ENCODE results near the gene ADORA1. TPM values are rescaled to one million over a fixed set of nuclear protein-coding genes. Genes with fewer than 3 reads are reported as not detected.

ADORA1 gene
- total RNA-seq, 5 donors from 2014 or later (not counting 1 experiment from before 2014, with no cell fraction given): not detected

DNA sequence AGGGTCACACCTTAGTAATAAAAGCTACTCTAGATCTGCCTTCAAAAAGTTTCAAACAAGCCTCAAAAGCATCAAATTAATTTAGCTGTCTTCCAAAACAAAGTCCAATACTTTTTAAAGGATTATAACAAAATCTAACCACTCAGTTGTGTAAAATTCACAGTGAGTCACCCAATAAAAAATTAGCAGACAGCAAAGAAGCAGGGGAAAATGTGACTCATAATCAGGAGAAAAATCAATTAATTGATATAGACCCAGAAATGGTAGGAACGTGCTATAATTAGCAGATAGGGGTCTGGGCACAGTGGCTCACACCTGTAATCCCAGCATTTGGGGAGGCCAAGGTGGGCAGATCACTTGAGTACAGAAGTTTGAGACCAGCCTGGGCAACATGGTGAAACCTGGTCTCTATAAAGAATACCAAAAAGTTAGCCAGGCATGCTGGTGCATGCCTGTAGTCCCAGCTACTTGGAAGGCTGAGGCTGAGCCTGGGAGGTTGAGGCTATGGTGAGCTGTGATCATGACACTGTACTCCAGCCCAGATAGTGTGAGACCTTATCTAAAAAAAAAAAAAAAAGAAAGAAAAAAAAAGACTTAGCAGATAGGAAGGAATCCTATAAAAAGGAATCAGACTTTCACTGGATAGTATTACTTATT is 33.6 kb upstream of the ADORA1 start:
- H3K27me3 ChIP-seq (replicated peaks in 1 of 2; ENCODE audit: control insufficient read depth in 2 of 2, extremely low read depth in 1 of 2, insufficient read depth in 2 of 2, low read length in 1 of 2): peaks cover 0 to 26% of the 10 kb centered on the region in 2 experiments
- CTCF ChIA-PET: no interaction called here
- DNase-seq (no peak), ATAC-seq (replicated peaks in 1 of 4) (no peak)
- H3K4me1 ChIP-seq (ENCODE audit: control insufficient read depth in 1 of 2, extremely low read depth in 1 of 2, insufficient read depth in 2 of 2, low read length in 2 of 2): no peaks in the 10 kb centered on the region
- 60% methylated on average over 1 of the region's 1 CpG for WGBS (ENCODE audit: insufficient coverage)
- H3K4me3 ChIP-seq (ENCODE audit: control insufficient read depth in 1 of 2, extremely low read depth in 1 of 2, low read length in 1 of 2): no peak overlapping the region
- H3K36me3 ChIP-seq (ENCODE audit: control insufficient read depth in 2 of 2, extremely low read depth in 1 of 2, insufficient read depth in 1 of 2, low read length in 1 of 2): no peaks in the 10 kb centered on the region
- H3K27ac Mint-ChIP-seq: no peak overlapping the region
- POLR2A ChIA-PET: no interaction called here
- peaks cover 3% of the 10 kb centered on the region for H3K36me3 Mint-ChIP-seq
- no peak overlapping the region for H3K4me3 Mint-ChIP-seq
- H3K9me3 ChIP-seq: no peaks in the 10 kb centered on the region
- H3K27ac ChIP-seq (ENCODE audit: low read length): no peak overlapping the region
- H3K9me3 Mint-ChIP-seq: peaks cover 10 to 25% (median 24%) of the 10 kb centered on the region in 3 donors
- H3K4me1 Mint-ChIP-seq: no peaks in the 10 kb centered on the region
- H3K27me3 Mint-ChIP-seq: peaks cover 30 to 39% of the 10 kb centered on the region in 2 donors

DNA sequence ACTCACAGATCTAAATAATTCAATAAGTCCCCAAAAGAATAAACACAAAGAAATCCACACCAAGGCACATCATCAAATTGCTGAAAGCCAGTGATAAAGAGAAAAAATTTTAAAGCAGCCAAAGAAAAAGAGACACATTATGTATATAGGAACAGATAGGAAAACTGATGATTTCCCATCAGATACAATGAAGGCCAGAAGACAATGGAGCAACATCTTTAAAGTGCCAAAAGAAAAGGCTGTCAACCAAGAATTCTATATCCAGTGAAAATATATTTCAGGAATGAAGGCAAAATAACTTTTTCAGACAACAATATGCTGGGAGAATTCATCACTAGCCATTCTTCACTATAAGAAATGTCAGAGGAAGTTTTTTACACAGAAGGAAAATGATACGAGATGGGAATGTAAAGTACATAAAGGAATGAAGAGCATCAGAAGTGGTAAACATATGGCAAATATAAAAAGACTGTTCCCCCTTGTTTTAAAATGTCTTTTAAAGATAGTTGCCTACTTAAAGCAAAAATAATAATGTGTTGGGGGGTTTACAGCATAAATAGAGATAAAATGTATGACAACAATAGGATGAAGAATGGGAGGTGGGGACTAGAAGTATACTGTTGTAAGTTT is 32.4 kb upstream of the ADORA1 start:
- WGBS (ENCODE audit: insufficient coverage): no CpG with 5 or more reads among the region's 1 CpG
- no peak overlapping the region for H3K4me3 ChIP-seq (ENCODE audit: control insufficient read depth in 1 of 2, extremely low read depth in 1 of 2, low read length in 1 of 2)
- H3K27me3 ChIP-seq (replicated peaks in 1 of 2; ENCODE audit: control insufficient read depth in 2 of 2, extremely low read depth in 1 of 2, insufficient read depth in 2 of 2, low read length in 1 of 2): peaks cover 0 to 21% of the 10 kb centered on the region in 2 experiments
- ATAC-seq (replicated peaks in 1 of 4): no peak
- Mint-ChIP-seq H3K27me3 (peaks cover 30 to 48% of the 10 kb centered on the region in 2 donors), H3K4me1 (no peaks in the 10 kb centered on the region), H3K9me3 (peaks cover 10 to 25% (median 24%) of the 10 kb centered on the region in 3 donors), H3K4me3 (no peak overlapping the region), H3K27ac (no peak overlapping the region), H3K36me3 (peaks cover 3% of the 10 kb centered on the region)
- no peak for DNase-seq
- no peaks in the 10 kb centered on the region for H3K36me3 ChIP-seq (ENCODE audit: control insufficient read depth in 2 of 2, extremely low read depth in 1 of 2, insufficient read depth in 1 of 2, low read length in 1 of 2)
- H3K27ac ChIP-seq (ENCODE audit: low read length): no peak overlapping the region
- no peaks in the 10 kb centered on the region for H3K4me1 ChIP-seq (ENCODE audit: control insufficient read depth in 1 of 2, extremely low read depth in 1 of 2, insufficient read depth in 2 of 2, low read length in 2 of 2)
- CTCF ChIA-PET: no interaction called here
- no peaks in the 10 kb centered on the region for H3K9me3 ChIP-seq
- POLR2A ChIA-PET: no interaction called here

DNA sequence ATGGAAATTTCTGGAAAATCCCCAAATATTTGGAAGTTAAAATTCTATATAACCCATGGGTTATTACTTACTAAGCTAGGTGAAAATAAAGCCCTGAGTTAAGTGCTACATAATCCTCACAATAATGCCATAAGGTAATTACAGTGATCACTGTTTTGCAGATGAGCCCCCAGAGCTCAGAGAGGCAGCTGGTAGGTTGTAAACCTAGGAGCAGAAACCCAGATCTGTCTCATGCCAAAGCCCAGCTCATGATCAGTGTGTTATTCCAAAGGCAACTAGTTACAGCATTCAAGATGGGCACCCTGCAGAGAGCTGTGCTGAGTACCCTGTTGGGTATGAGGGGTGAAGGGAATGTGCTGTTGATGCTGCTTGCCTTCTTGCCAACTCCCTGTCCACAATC is 31.0 kb upstream of the ADORA1 start:
- H3K9me3 Mint-ChIP-seq: peaks cover 10 to 25% (median 24%) of the 10 kb centered on the region in 3 donors
- H3K27me3 ChIP-seq (replicated peaks in 1 of 2; ENCODE audit: control insufficient read depth in 2 of 2, extremely low read depth in 1 of 2, insufficient read depth in 2 of 2, low read length in 1 of 2): peaks cover 0 to 13% of the 10 kb centered on the region in 2 experiments
- no peak overlapping the region for H3K27ac Mint-ChIP-seq
- H3K4me3 ChIP-seq (ENCODE audit: control insufficient read depth in 1 of 2, extremely low read depth in 1 of 2, low read length in 1 of 2): no peak overlapping the region
- no peaks in the 10 kb centered on the region for H3K4me1 ChIP-seq (ENCODE audit: control insufficient read depth in 1 of 2, extremely low read depth in 1 of 2, insufficient read depth in 2 of 2, low read length in 2 of 2)
- H3K4me1 Mint-ChIP-seq: no peaks in the 10 kb centered on the region
- peaks cover 25 to 45% of the 10 kb centered on the region in 2 donors for H3K27me3 Mint-ChIP-seq
- no peaks in the 10 kb centered on the region for H3K36me3 ChIP-seq (ENCODE audit: control insufficient read depth in 2 of 2, extremely low read depth in 1 of 2, insufficient read depth in 1 of 2, low read length in 1 of 2)
- no peaks in the 10 kb centered on the region for H3K9me3 ChIP-seq
- peaks cover 3% of the 10 kb centered on the region for H3K36me3 Mint-ChIP-seq
- DNase-seq: no peak
- no peak for ATAC-seq (replicated peaks in 1 of 4)
- H3K27ac ChIP-seq (ENCODE audit: low read length): no peak overlapping the region
- no peak overlapping the region for H3K4me3 Mint-ChIP-seq
- POLR2A ChIA-PET: no interaction called here
- CTCF ChIA-PET: no interaction called here

- ChIA-PET CTCF (no interaction called here), POLR2A (no interaction called here)
- WGBS (ENCODE audit: insufficient coverage): 62% methylated on average over 1 of the region's 1 CpG
- no peak overlapping the region for H3K27ac Mint-ChIP-seq
- Histone ChIP-seq H3K4me1 (ENCODE audit: control insufficient read depth in 1 of 2, extremely low read depth in 1 of 2, insufficient read depth in 2 of 2, low read length in 2 of 2) (no peaks in the 10 kb centered on the region), H3K9me3 (no peaks in the 10 kb centered on the region), H3K4me3 (ENCODE audit: control insufficient read depth in 1 of 2, extremely low read depth in 1 of 2, low read length in 1 of 2) (no peak overlapping the region), H3K27ac (ENCODE audit: low read length) (no peak overlapping the region), H3K27me3 (replicated peaks in 1 of 2; ENCODE audit: control insufficient read depth in 2 of 2, extremely low read depth in 1 of 2, insufficient read depth in 2 of 2, low read length in 1 of 2) (peaks cover 0 to 12% of the 10 kb centered on the region in 2 experiments), H3K36me3 (ENCODE audit: control insufficient read depth in 2 of 2, extremely low read depth in 1 of 2, insufficient read depth in 1 of 2, low read length in 1 of 2) (no peaks in the 10 kb centered on the region)
- H3K27me3 Mint-ChIP-seq: peaks cover 22 to 42% of the 10 kb centered on the region in 2 donors
- no peak for ATAC-seq (replicated peaks in 1 of 4)
- H3K36me3 Mint-ChIP-seq: peaks cover 3% of the 10 kb centered on the region
- H3K4me3 Mint-ChIP-seq: no peak overlapping the region
- DNase-seq: no peak
- H3K4me1 Mint-ChIP-seq: no peaks in the 10 kb centered on the region
- peaks cover 10 to 25% (median 24%) of the 10 kb centered on the region in 3 donors for H3K9me3 Mint-ChIP-seq
Observed at GRCh38 chr1:203097001-203097400, 30.5 kb upstream of the ADORA1 start.

DNA sequence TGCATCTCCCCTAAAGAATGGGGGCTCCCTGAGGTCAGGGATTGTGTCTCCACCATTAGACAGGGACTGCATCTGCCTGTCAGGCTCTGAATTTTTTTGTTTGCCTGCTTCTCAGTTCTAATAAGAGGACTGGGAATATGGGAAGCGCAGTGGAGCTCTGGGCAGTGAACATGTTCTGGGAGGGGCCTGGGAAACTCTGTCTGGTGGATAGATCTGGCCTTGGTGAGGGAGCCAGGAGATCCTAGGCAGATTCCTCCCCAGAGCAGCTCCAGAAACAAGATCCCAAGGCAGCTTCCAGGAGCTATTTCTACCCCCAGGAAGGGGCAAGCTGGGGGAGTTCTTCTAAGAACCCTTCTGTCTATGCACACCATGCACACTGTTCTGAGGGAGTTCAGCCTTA is 29.1 kb upstream of the ADORA1 start:
- no peak overlapping the region for H3K4me3 Mint-ChIP-seq
- ATAC-seq (replicated peaks in 1 of 4) (no peak), DNase-seq (no peak)
- H3K36me3 ChIP-seq (ENCODE audit: control insufficient read depth in 2 of 2, extremely low read depth in 1 of 2, insufficient read depth in 1 of 2, low read length in 1 of 2): no peaks in the 10 kb centered on the region
- POLR2A ChIA-PET: no interaction called here
- H3K4me1 ChIP-seq (ENCODE audit: control insufficient read depth in 1 of 2, extremely low read depth in 1 of 2, insufficient read depth in 2 of 2, low read length in 2 of 2): no peaks in the 10 kb centered on the region
- H3K4me1 Mint-ChIP-seq: no peaks in the 10 kb centered on the region
- peaks cover 10 to 25% (median 24%) of the 10 kb centered on the region in 3 donors for H3K9me3 Mint-ChIP-seq
- H3K27ac Mint-ChIP-seq: no peak overlapping the region
- H3K27me3 Mint-ChIP-seq: peaks cover 13 to 33% of the 10 kb centered on the region in 2 donors
- CTCF ChIA-PET: no interaction called here
- H3K9me3 ChIP-seq: no peaks in the 10 kb centered on the region
- peaks cover 3% of the 10 kb centered on the region for H3K36me3 Mint-ChIP-seq
- H3K27me3 ChIP-seq (replicated peaks in 1 of 2; ENCODE audit: control insufficient read depth in 2 of 2, extremely low read depth in 1 of 2, insufficient read depth in 2 of 2, low read length in 1 of 2): peaks cover 0 to 11% of the 10 kb centered on the region in 2 experiments
- H3K4me3 ChIP-seq (ENCODE audit: control insufficient read depth in 1 of 2, extremely low read depth in 1 of 2, low read length in 1 of 2): no peak overlapping the region
- H3K27ac ChIP-seq (ENCODE audit: low read length): no peak overlapping the region
- WGBS (ENCODE audit: insufficient coverage): 80% methylated on average over 1 of the region's 1 CpG

- no peaks in the 10 kb centered on the region for H3K4me1 Mint-ChIP-seq
- peaks cover 10 to 24% (median 22%) of the 10 kb centered on the region in 3 donors for H3K9me3 Mint-ChIP-seq
Observed at GRCh38 chr1:203098914-203099520, 28.5 kb upstream of the ADORA1 start.

More at GRCh38 chr1:203098914-203099520, 28.5 kb upstream of the ADORA1 start:
- DNase-seq (no peak), ATAC-seq (replicated peaks in 1 of 4) (no peak)
- Histone ChIP-seq H3K27ac (ENCODE audit: low read length) (no peak overlapping the region), H3K27me3 (replicated peaks in 1 of 2; ENCODE audit: control insufficient read depth in 2 of 2, extremely low read depth in 1 of 2, insufficient read depth in 2 of 2, low read length in 1 of 2) (peaks cover 0 to 9% of the 10 kb centered on the region in 2 experiments), H3K9me3 (no peaks in the 10 kb centered on the region), H3K4me1 (ENCODE audit: control insufficient read depth in 1 of 2, extremely low read depth in 1 of 2, insufficient read depth in 2 of 2, low read length in 2 of 2) (no peaks in the 10 kb centered on the region), H3K36me3 (ENCODE audit: control insufficient read depth in 2 of 2, extremely low read depth in 1 of 2, insufficient read depth in 1 of 2, low read length in 1 of 2) (no peaks in the 10 kb centered on the region), H3K4me3 (ENCODE audit: control insufficient read depth in 1 of 2, extremely low read depth in 1 of 2, low read length in 1 of 2) (no peak overlapping the region)
- no peak overlapping the region for H3K4me3 Mint-ChIP-seq
- H3K27me3 Mint-ChIP-seq: peaks cover 13 to 33% of the 10 kb centered on the region in 2 donors
- no peak overlapping the region for H3K27ac Mint-ChIP-seq
- peaks cover 3% of the 10 kb centered on the region for H3K36me3 Mint-ChIP-seq
- POLR2A ChIA-PET: interaction anchor here in 1 of 2 donors (0.6 kb wide), 1 partner anchor 28 kb away, joined by 3 read pairs; no protein-coding TSS in a partner anchor
- CTCF ChIA-PET: no interaction called here
- 80% methylated on average over 1 of the region's 8 CpGs for WGBS (ENCODE audit: insufficient coverage)

Data from T-cell (primary cell).